Endothelial cell (in vitro differentiated cells): ENCODE results near the gene SHISA2. TPM values are rescaled to one million over a fixed set of nuclear protein-coding genes. Genes with fewer than 3 reads are reported as not detected.
"Not testable (repeated sequence)": the region's sequence is repeated elsewhere in the genome, so short reads cannot be mapped to it uniquely, and the experiment has no call there.

ENCODE experiments used
- DNase-seq: peaks from one replicate; pipeline ENCODE4 v3.0.0; 2021; ENCODE audit warnings: low spot score
- H3K27ac Mint-ChIP-seq: one replicate; pipeline ENCODE4 v1.8.0; 2021; ENCODE audit warnings: mixed read lengths, inconsistent platforms; ENCODE audit not compliant: unreplicated experiment
- H3K27me3 Mint-ChIP-seq: one replicate; pipeline ENCODE4 v1.8.0; 2021; ENCODE audit warnings: mild to moderate bottlenecking, moderate library complexity, mixed read lengths, inconsistent platforms; ENCODE audit not compliant: unreplicated experiment
- H3K36me3 Mint-ChIP-seq: one replicate; pipeline ENCODE4 v1.8.0; 2021; ENCODE audit warnings: mild to moderate bottlenecking, low read depth, mixed read lengths, inconsistent platforms; ENCODE audit not compliant: unreplicated experiment
- H3K4me1 Mint-ChIP-seq: one replicate; pipeline ENCODE4 v1.8.0; 2021; ENCODE audit warnings: mild to moderate bottlenecking, mixed read lengths, inconsistent platforms; ENCODE audit not compliant: unreplicated experiment
- H3K4me3 Mint-ChIP-seq: one replicate; pipeline ENCODE4 v1.8.0; 2021; ENCODE audit warnings: mild to moderate bottlenecking, mixed read lengths, inconsistent platforms; ENCODE audit not compliant: unreplicated experiment
- H3K9me3 Mint-ChIP-seq: one replicate; pipeline ENCODE4 v1.8.0; 2021; ENCODE audit warnings: mixed read lengths, inconsistent platforms; ENCODE audit not compliant: unreplicated experiment
- CTCF ChIP-seq: fragments of 200-600 bp; sonication (generic); IDR thresholded peaks from one replicate; pipeline ENCODE4 v1.5.0; 2021; ENCODE audit warnings: antibody characterized with exemption; ENCODE audit not compliant: unreplicated experiment
- total RNA-seq: library from RNA; stranded (reverse); fragmentation: NEBNext Ultra II Directional; extraction: Animal tissue kit (Norgen Biotek cat#: 25700); gene quantifications from one replicate; pipeline ENCODE4 v1.2.1, GENCODE V29; 2021; ENCODE audit not compliant: unreplicated experiment

SHISA2 gene
- total RNA-seq, 1 donor from 2014 or later: 71.5 TPM

DNA sequence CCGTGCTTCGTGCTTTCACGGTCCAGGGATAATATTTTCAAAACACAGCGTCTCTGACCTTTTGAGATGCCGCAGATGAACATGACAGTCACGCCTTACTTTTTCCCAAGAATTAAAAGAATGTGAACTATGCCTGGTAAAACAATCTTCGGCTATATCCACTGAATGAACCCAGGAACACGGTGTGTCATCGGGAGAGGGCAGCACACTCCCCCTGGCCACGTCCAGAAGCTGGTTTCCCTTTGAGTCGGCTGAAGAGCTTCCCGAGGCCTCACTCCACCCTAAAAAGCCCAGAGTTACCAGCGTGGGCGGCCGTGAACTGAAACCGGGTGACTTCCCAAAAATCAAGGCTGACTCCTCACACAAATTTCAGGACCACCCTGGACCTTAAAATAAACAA is 22.9 kb upstream of the SHISA2 start:
- no peaks in the 10 kb centered on the region for H3K27me3 Mint-ChIP-seq
- no peak overlapping the region for H3K4me3 Mint-ChIP-seq
- no peak for DNase-seq
- no peaks in the 10 kb centered on the region for H3K4me1 Mint-ChIP-seq
- H3K27ac Mint-ChIP-seq: no peak overlapping the region
- no peak for TF ChIP-seq CTCF
- no peaks in the 10 kb centered on the region for H3K36me3 Mint-ChIP-seq
- no peaks in the 10 kb centered on the region for H3K9me3 Mint-ChIP-seq

GRCh38 chr13:26072335-26072734 is 20.5 kb upstream of the SHISA2 start:
- H3K27me3 Mint-ChIP-seq, H3K4me3 Mint-ChIP-seq, H3K9me3 Mint-ChIP-seq: not testable (repeated sequence)

GRCh38 chr13:26071691-26072090 is 19.9 kb upstream of the SHISA2 start:
- Mint-ChIP-seq H3K9me3 (no peaks in the 10 kb centered on the region), H3K27me3 (no peaks in the 10 kb centered on the region), H3K4me1 (no peaks in the 10 kb centered on the region), H3K4me3 (no peak overlapping the region), H3K36me3 (no peaks in the 10 kb centered on the region), H3K27ac (no peak overlapping the region)
- no peak for TF ChIP-seq CTCF
- DNase-seq: no peak

More at GRCh38 chr13:26072335-26072734, 20.5 kb upstream of the SHISA2 start:
- H3K36me3 Mint-ChIP-seq, H3K4me1 Mint-ChIP-seq, DNase-seq, H3K27ac Mint-ChIP-seq: not testable (repeated sequence)

DNA sequence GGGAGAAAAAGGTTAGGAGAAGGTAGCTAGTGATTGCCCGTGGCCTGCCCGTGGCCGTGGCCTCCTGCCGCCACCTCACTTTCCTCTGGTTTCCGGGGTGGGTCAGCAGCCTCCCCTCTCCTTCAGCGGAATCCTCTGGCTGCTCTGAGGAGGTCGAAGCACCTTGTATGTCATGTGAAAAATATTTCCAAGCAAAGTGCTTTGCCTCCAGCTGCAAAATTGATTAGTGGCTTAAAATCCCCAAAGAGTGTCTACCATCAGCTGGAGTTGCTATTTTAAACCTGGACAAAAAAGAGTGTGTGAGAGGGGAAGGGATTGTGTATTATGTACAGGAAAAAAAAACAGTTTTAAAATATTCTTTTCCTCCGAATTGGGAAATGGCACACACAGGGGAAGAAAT is 17.8 kb upstream of the SHISA2 start:
- H3K4me1 Mint-ChIP-seq, H3K36me3 Mint-ChIP-seq, H3K4me3 Mint-ChIP-seq, H3K9me3 Mint-ChIP-seq, H3K27ac Mint-ChIP-seq, H3K27me3 Mint-ChIP-seq, DNase-seq: not testable (repeated sequence)

GRCh38 chr13:26068372-26068771 is 16.6 kb upstream of the SHISA2 start:
- not testable (repeated sequence) for H3K27ac Mint-ChIP-seq, H3K27me3 Mint-ChIP-seq, H3K4me3 Mint-ChIP-seq, H3K4me1 Mint-ChIP-seq, H3K36me3 Mint-ChIP-seq, H3K9me3 Mint-ChIP-seq, DNase-seq

- Mint-ChIP-seq H3K27me3 (no peaks in the 10 kb centered on the region), H3K4me3 (no peak overlapping the region), H3K36me3 (no peaks in the 10 kb centered on the region), H3K27ac (no peak overlapping the region), H3K9me3 (no peaks in the 10 kb centered on the region), H3K4me1 (no peaks in the 10 kb centered on the region)
- TF ChIP-seq CTCF: no peak
- DNase-seq: no peak
Observed at GRCh38 chr13:26067601-26068000, 15.8 kb upstream of the SHISA2 start.

DNA sequence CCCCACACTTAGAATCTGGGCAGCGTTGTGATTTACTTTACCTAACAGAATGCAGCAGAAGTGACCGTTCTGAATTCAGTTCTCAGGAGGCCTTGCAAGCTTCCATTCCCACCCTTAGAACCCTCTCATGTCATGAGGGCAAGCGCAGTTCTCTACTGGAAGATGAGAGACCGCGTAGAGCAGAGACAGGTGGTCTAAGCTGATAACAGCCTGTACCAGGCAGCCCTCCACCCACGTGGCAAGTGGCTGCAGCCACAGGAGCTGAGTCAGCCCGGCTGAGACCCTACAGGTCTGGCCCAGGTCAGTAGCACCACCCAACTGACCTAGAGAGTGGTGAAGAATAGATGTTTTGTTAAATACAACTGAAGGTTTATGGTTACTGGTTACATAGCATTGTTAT is 14.7 kb upstream of the SHISA2 start:
- H3K4me1 Mint-ChIP-seq, H3K27me3 Mint-ChIP-seq, H3K9me3 Mint-ChIP-seq, H3K4me3 Mint-ChIP-seq, H3K27ac Mint-ChIP-seq, H3K36me3 Mint-ChIP-seq, DNase-seq: not testable (repeated sequence)
